Dermis microvascular lymphatic vessel endothelial cell (primary cell): Measurements from ENCODE around the gene PKP4. TPM values are rescaled to one million over a fixed set of nuclear protein-coding genes. Genes with fewer than 3 reads are reported as not detected.
A peak's percentile ranks its signal among the peaks of the same experiment; 100 is the strongest.
"Not testable (repeated sequence)": the region's sequence is repeated elsewhere in the genome, so short reads cannot be mapped to it uniquely, and the experiment has no call there.

Source experiments
- DNase-seq, 2 donors: peaks; one replicate each; pipeline versions ENCODE4 v3.0.0 to v3.0.0-alpha.2; 2010; ENCODE audit warnings: low read depth in 2 of 2
- total RNA-seq: library from RNA; depleted of rRNA; stranded (reverse); fragments of >200 nt; gene quantifications from 2 replicates; pipeline ENCODE4 v1.2.1, GENCODE V29; 2014

Gene PKP4, protein sequence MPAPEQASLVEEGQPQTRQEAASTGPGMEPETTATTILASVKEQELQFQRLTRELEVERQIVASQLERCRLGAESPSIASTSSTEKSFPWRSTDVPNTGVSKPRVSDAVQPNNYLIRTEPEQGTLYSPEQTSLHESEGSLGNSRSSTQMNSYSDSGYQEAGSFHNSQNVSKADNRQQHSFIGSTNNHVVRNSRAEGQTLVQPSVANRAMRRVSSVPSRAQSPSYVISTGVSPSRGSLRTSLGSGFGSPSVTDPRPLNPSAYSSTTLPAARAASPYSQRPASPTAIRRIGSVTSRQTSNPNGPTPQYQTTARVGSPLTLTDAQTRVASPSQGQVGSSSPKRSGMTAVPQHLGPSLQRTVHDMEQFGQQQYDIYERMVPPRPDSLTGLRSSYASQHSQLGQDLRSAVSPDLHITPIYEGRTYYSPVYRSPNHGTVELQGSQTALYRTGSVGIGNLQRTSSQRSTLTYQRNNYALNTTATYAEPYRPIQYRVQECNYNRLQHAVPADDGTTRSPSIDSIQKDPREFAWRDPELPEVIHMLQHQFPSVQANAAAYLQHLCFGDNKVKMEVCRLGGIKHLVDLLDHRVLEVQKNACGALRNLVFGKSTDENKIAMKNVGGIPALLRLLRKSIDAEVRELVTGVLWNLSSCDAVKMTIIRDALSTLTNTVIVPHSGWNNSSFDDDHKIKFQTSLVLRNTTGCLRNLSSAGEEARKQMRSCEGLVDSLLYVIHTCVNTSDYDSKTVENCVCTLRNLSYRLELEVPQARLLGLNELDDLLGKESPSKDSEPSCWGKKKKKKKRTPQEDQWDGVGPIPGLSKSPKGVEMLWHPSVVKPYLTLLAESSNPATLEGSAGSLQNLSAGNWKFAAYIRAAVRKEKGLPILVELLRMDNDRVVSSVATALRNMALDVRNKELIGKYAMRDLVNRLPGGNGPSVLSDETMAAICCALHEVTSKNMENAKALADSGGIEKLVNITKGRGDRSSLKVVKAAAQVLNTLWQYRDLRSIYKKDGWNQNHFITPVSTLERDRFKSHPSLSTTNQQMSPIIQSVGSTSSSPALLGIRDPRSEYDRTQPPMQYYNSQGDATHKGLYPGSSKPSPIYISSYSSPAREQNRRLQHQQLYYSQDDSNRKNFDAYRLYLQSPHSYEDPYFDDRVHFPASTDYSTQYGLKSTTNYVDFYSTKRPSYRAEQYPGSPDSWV
- 29.5 and 43.7 TPM in 2 replicates for total RNA-seq

DNA sequence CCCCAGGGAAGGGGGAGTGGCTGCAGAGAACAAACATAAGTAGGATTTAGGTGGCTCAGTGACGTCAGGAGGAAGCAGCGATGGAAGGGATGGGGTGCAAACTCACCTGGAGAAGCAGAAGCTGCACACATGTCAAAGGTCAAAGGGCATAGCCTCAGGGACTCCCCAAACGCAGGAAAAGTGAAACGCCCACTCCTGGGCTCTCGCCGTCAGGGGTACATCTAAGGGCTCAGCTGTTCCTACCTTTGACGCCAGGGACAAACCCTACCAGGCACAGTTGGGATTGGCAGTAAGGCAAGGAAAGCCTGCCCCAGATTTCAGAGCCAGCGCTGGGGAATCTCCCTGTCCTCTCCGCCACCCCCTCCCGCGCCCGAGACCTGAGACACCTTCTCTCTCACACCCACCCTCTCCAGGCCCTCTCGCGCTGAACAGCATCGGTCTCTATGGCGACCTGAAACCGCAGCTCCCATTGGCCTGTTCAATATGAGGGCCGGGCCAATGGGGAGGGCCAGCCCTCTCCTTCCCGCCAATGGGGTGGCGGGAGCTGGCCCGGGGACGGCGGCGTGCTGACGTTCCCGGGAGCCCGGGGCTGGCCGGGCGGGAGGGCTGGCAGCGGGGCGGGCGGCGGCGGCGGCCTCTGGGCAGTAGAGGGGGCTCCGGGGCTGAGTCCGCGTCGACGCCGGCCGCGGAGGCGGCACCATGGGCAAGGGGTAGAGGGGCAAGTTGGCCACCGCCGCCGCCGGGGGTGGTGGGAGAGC lies at the start of gene PKP4, which contains the start of gene CCDC148:
Gene PKP4 (plus strand): TSS at position 644 of the 758 bp plus-strand sequence. CDS start 76,233 bp downstream, outside the sequence.
Gene CCDC148 (minus strand): TSS at position 445 of the 758 bp plus-strand sequence. CDS start 314 bp downstream, at position 131.
- peak; percentile 75 to 94 for DNase-seq

DNA sequence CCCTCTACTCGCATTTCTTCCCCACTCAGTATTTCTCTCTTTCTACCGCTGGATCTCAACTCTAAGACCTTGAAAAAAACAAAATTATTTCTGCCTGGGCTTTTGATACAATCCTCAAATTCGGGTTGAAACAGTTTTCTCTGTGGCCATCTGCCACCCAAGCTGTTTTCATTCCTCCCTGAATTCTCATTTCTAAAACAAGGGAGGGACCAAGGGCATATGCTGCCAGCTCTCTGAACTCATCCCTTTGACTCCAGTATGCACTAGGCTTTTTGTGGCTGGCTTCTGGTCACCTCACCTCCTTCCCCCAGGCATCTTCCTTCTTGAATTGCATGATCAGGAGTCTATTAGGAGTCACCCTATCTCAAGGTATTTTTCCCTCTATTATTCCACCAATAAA lies 49.7 kb upstream of the PKP4 start:
- DNase-seq: no peak

DNA sequence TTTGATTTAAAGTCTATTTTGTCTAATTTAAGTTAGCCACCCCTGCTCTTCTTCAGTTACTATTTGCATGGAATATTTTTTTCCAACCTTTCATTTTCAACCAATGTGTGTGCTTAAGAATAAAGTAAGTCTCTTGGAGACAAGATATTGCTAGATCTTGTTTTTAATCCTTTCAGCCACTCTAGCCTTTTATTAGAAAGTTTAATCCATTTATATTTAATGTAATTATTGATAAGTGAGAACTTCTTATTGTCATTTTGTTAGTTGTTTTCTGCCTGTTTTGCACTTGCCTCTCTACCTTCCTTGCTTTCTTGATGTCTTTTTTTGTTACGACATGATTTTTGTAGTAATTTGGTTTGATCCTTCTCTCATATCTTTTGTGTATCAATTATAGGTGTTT lies 46.6 kb upstream of the PKP4 start:
- no peak for DNase-seq

DNA sequence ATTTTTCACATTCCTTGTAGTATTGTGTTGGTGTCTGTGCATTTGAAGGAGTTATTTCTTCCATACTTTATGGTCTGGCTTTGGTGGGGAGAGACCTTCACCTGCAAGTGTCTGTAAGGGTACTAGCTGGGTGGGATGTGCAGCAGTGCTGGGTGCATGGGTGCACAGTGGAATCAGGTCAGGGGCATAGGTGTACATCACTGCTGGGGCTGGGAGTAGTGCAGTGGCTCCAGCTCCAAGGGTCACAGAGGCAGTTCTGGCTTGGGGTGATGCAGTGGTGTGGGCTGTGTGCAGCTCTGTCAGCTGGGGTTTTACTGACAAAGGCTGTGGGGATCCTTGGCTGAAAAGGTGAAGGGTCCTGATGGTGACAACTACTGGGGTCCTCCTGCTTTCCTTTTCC lies 45.0 kb upstream of the PKP4 start:
- no peak for DNase-seq

DNA sequence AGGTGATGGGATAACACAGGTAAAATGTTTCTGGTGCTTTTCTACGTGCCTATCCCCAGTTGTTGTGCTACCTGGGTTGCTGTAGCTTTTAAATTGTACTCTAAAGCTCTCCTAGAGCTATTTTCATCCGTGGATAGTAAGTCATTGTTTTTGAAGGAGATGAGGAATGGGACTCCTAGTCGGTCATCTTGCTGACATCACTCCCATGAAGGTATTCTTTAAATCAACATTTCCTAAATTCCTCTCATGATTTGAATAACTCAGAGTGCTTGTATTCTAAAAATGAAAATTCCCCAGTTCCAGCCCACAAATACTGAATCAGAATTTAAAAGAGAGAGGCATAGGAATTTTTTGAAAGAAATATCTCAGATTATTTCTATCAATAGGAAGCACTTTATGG lies 44.5 kb upstream of the PKP4 start:
- no peak for DNase-seq

DNA sequence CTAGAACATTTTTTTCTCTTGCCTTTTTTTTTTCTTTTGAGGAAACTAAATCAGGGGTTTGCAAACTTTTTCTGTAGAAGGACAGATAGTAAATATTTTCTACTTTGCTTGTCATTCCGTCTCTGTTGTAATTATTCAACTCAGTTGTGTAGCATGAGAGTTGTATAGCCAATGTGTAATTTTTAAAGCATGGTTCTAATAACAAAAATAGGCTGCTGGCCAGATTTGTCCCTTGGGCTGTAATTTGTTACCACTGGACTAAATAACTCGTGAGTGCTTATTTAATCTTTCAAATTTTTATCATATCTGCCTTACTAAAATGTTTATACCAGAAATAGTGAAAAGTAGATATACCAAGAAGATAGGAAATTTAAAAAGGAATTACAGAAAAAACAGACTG lies 43.2 kb upstream of the PKP4 start:
- no peak for DNase-seq

DNA sequence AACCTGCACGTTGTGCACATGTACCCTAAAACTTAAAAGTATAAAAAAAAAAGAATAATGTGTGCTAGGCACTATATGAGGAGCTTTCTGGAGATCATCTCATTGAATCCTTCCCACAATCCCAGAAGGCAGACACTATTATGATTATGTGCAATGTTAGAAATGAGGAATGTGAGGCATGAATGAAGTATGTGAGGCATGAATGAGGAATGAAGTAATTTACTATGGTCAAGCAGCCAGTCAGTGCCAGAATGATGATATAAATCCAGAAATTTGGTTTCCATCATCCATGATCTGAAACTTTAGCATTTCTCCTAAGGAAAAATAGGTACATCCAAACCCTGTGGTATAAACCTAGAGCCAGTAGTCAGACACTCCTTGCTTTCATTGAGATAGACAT lies 42.2 kb upstream of the PKP4 start:
- DNase-seq: no peak

DNA sequence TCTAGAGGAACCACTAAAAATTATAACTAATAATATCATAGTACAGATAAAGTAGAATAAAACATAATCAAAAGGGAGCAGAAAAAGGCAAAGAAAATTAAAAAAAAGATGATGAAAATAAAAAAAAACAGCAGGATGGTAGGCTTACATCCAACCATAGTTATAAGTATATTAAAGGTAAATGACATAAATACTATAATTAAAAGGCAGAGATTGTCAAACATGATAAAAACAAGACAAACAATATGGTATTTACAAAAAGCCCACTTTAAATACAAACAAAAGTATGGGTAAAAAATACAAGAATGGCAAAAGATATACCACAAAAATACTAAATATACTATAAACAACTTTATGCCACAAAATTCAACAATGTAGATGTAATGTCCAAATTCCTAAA lies 24.6 kb upstream of the PKP4 start:
- no peak for DNase-seq

DNA sequence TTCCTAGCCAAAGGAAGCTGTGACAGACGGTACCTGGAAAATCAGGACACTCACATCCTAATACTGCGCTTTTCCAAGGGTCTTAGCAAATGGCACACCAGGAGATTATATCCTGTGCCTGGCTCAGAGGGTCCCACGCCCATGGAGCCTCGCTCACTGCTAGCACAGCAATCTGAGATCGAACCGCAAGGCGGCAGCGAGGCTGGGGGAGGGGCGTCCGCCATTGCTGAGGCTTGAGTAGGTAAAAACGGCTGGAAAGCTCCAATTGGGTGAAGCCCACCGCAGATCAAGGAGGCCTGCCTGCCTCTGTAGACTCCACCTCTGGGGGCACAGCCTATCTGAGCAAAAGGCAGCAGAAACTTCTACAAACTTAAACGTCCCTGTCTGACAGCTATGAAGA lies 23.0 kb upstream of the PKP4 start:
- DNase-seq: not testable (repeated sequence)

DNA sequence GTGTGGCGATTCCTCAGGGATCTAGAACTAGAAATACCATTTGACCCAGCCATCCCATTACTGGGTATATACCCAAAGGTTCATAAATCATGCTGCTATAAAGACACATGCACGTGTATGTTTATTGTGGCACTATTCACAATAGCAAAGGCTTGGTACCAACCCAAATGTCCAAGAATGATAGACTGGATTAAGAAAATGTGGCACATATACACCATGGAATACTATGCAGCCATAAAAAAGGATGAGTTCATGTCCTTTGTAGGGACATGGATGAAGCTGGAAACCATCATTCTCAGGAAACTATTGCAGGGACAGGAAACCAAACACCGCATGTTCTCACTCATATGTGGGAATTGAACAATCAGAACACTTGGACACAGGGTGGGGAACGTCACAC lies 17.7 kb upstream of the PKP4 start:
- DNase-seq: not testable (repeated sequence)

DNA sequence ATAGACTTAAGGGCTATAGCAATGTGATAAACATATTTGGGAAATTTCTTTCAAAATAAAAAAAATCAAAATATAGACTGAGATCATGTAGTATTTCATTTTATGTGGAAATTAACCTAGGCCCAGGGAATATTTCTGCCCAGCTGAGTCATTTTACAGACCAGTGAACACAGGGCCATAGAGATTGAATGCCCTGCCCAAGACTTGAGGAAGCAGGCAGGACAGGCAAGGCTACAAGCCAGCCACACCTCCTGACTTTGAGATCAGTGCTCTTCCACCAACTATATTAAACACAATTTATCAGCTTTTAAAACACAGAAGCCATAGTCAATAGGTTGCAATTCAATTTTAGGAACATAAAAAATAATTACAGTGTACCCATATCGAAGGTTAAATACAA lies 13.1 kb upstream of the PKP4 start:
- no peak for DNase-seq

DNA sequence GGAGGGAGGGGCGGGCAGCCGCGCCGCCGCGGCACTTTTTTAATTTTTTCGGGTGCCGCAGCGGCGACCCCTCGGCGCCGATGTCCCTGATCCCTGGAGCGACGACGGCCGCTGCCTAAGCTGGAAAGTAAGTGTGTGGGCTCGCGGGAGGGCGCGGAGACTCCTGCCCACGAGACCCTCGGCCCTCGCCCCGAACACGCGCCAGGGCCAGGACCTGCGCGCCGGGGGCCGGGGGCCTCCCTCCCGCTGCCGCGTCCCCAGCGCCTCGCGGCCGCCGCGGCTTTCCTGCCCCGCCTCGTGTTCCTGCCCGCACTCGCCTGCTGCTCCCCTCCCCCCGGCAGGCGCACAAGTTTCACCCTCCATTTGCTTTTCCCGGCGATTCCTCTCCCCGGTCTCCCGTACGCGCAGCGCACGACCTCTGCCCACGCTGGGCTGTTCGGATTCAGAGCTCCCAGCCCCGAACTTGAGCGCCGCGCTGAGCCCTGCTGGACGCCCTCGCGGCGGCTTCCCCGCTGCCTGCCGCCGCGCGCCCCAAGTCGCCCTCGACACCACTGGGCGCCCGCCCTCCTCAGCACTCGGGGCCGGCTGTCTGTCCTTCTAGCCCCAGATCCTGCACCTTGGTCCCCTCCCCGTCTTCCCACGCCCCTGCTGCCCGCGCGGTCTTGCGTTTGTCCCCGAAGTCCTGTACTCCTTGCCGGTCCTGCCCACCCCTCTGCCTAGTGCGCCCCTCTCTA lies 507 bp downstream of the PKP4 start:
- DNase-seq: peak in 1 of 2 donors; percentile 66

DNA sequence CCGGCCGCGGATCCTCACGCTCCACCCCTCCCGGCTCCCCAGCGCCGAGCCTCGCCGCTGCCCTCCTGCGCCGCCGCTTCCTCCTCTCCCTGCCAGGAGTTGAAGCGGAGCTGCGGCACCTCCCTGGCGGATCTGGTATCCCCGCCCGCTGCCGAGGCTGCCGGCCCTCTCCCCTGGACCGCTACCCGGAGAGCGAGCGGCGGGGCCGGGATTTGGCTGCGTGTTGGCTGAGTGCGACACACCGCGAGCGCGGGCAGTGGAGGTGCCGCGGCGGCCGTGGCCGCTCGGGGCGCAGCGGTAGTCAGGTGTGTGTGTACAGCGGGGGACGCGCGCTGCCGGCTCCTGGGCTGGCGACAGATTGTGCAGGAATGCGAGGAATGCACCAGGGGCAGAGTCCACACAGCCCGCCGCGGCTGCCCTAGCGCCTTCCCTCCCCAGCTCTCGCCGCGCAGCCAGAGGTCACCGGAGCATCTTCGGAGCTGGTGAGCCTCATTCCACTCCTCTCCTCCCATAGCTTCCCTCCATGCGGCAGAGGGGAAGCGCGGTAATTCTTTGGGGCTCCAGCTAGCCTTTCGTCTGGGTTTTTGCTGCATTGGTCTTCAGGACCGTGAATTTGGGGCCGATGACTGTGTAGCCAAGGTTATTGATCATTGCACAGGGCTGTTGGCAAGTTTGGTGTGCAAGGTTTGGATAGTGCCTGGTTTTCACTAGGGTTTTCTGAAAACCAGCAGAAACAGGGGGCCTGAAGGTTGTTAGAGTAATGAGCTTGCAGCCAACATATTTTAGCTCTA lies 1.3 kb downstream of the PKP4 start:
- DNase-seq: peak; percentile 63 to 76

DNA sequence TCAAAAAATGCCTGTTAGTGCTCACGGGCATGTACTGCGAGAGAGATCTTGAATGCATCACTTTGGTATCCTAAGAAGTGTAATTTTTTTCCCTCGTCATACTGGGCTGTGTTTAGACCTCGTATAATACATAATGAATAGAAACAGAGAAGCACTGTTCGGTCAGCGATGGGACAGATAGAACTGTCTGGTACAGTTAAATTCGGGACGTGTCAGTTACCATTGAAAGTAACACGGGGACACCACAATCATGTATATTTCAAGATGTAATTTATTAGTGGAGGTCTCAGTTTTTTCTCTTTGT lies 1.8 kb downstream of the PKP4 start:
- DNase-seq: peak in 1 of 2 donors; percentile 14

DNA sequence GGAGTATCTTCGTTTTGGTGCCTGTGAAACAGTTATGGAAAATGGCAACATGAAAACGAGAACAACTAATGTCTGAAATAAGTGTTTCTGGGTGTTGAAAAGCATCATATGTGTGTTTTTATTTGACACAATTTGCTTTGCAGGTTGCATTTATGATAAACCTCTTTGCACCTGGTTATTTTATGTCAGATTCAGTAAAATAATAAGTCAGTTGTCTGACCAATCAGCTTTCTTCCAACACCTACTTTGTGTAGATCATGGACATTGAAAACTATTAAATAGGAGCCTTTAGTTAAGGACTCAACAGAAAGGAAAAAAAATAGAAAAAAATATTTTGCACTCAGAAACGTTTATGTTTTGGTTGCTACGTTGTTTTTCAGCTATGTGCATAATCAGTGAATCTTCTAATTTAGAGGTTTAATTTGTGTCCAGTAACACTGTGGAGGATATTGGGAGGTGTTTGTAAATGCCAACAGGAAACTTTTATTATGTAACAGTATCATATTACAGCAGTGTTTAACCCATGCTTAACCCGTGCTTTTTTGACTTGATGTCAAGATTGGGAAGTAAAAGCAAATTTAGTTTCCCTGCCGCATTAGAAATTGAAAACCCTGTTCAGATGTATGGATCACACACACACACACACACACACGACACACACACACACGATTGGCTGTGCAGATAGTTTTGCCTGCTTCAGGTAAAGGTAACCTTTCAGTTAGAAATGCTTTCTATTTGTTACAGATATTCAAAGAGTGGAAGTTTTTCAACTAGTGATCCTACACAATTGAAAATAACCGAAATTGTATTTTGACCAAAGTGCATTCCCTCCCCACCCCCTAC lies 2.6 kb downstream of the PKP4 start:
- peak in 1 of 2 donors; percentile 12 for DNase-seq

DNA sequence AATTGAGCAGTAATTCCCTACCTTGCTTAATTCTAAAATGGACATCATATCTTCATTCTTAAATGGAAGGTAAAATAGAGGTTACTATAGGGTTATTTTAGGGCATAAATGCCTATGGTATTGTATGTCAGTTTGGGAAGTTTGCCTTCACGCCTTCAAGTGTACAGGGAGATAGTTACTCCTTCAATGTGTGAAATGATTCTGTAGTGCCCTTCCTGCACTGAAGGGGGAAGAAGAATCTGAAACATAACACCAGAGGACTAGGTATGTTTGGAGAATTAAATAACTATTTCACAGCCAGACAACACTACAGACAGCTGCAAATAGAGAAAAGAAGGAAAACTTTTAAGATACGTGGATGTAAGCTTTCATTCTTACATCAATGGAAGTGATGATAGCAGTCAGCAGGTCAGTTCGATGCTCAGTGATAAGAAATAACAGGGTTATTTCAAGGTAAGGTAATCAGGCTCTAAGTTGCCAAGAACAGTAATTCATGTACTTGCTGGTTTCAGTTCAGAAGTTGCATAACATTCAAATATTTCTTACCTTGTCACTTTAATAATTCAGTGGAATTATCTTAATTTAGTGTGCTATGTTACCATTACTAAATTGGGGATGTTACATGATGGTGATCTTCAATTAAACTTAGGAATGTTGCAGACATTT lies 4.0 kb downstream of the PKP4 start:
- DNase-seq: no peak

DNA sequence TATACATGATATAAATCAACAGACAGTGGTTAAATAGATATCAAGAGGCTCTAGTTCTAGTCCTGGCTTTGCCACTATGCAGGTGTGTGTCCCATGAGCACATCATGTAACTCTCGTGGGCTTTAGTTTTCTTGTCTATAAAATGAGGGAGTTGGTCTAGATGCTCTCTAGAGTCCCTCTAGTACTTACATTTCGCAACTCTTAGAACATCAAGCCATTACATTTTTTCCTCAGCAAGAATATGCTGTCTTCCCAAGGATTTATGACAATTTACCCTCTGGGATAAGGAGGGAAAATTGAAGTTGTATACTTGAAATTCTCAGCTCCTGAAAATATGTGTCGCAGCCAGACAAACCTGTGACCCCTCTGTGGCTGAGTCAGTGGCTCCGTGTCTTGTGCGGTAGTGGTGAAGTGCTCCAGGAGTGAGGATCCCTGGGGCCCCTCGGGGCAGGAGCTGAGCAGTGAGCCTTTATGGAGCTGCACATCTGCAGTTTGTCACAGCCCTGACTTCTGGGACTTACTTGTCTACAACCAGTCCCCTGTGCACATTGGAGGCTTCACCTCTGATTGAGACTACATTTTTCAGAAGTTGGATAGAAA lies 6.8 kb downstream of the PKP4 start:
- DNase-seq: no peak
